Hematopoietic multipotent progenitor cell (in vitro differentiated cells): ENCODE data around the gene METTL2B. TPM values are rescaled to one million over a fixed set of nuclear protein-coding genes. Genes with fewer than 3 reads are reported as not detected.
"Not testable (repeated sequence)": the region's sequence is repeated elsewhere in the genome, so short reads cannot be mapped to it uniquely, and the experiment has no call there.

Experiments used
- DNase-seq, 3 donors: peaks; one replicate each; pipeline ENCODE4 v3.0.0-alpha.2; 2011 to 2015; ENCODE audit warnings: low read depth in 2 of 3, low spot score in 2 of 3
- total RNA-seq: library from RNA; depleted of rRNA; stranded (reverse); fragments of >200 nt; gene quantifications from one replicate; pipeline ENCODE4 v1.2.3, GENCODE V29; 2012

The METTL2B gene
- total RNA-seq, 1 donor: 13.5 TPM

- DNase-seq: peak; percentile 16 to 94 (median 84)
Observed at GRCh38 chr7:128523226-128523931, 46.8 kb downstream of the METTL2B start.

- DNase-seq: not testable (repeated sequence)
Observed at GRCh38 chr7:128523932-128524524, 47.5 kb downstream of the METTL2B start.

- not testable (repeated sequence) for DNase-seq
Observed at GRCh38 chr7:128525584-128525983, 49.0 kb downstream of the METTL2B start.

GRCh38 chr7:128526062-128526466 is 49.5 kb downstream of the METTL2B start:
- not testable (repeated sequence) for DNase-seq

- DNase-seq: not testable (repeated sequence)
Observed at GRCh38 chr7:128529191-128529590, 52.6 kb downstream of the METTL2B start.

- peak; percentile 9 to 21 (median 20) for DNase-seq
Observed at GRCh38 chr7:128530121-128530854, 53.7 kb downstream of the METTL2B start.

GRCh38 chr7:128530855-128531104 is 54.2 kb downstream of the METTL2B start:
- no peak for DNase-seq

GRCh38 chr7:128531105-128531954 is 54.8 kb downstream of the METTL2B start:
- peak; percentile 63 to 89 (median 86) for DNase-seq

GRCh38 chr7:128531955-128532478 is 55.5 kb downstream of the METTL2B start:
- DNase-seq: peak in 2 of 3 donors; percentile 25 to 48

GRCh38 chr7:128532956-128533355 is 56.4 kb downstream of the METTL2B start:
- not testable (repeated sequence) for DNase-seq

GRCh38 chr7:128537410-128537809 is 60.9 kb downstream of the METTL2B start:
- peak in 2 of 3 donors; percentile 14 to 22 for DNase-seq

- not testable (repeated sequence) for DNase-seq
Observed at GRCh38 chr7:128542530-128542929, 66.0 kb downstream of the METTL2B start.

GRCh38 chr7:128543300-128543699 is 66.8 kb downstream of the METTL2B start:
- DNase-seq: not testable (repeated sequence)

GRCh38 chr7:128546319-128546851 is 69.8 kb downstream of the METTL2B start:
- DNase-seq: not testable (repeated sequence)

- no peak for DNase-seq
Observed at GRCh38 chr7:128550920-128551319, 74.4 kb downstream of the METTL2B start.

- not testable (repeated sequence) for DNase-seq
Observed at GRCh38 chr7:128554394-128554793, 77.8 kb downstream of the METTL2B start.
